Tibial artery (tissue), 4 donors: ENCODE results near the gene LSM11.

Experiments used
- DNase-seq, 2 donors: peaks; one replicate each; pipeline ENCODE4 v3.0.0-alpha.2; 2019
- H3K27ac ChIP-seq, 2 donors: fragments of 200-600 bp; sonication (generic) in 1 of 2; 1 replicate in 1 of 2; 2 replicates in 1 of 2; pipeline ENCODE4 v1.5.1; 2018 to 2019; ENCODE audit warnings: mild to moderate bottlenecking in 1 of 2
- H3K27me3 ChIP-seq, 2 donors: fragments of 200-600 bp; sonication (generic) in 1 of 2; one replicate each; pipeline versions ENCODE4 v1.5.1 to v1.6.0; 2016 to 2019
- H3K36me3 ChIP-seq, 3 donors: fragments of 200-600 bp; sonication (generic) in 2 of 3; one replicate each; pipeline ENCODE4 v1.5.1; 2016 to 2019; ENCODE audit warnings: mild to moderate bottlenecking in 2 of 3
- H3K4me1 ChIP-seq, 4 donors: fragments of 200-600 bp; sonication (generic) in 2 of 4; 1 replicate in 3 of 4; 2 replicates in 1 of 4; pipeline ENCODE4 v1.5.1; 2016 to 2019
- H3K4me3 ChIP-seq, 2 donors: fragments of 200-600 bp; sonication (generic) in 1 of 2; 1 replicate in 1 of 2; 2 replicates in 1 of 2; pipeline ENCODE4 v1.5.1; 2018 to 2019; ENCODE audit warnings: mild to moderate bottlenecking in 2 of 2
- H3K9me3 ChIP-seq, 3 donors: fragments of 200-600 bp; sonication (generic) in 1 of 3; one replicate each; pipeline ENCODE4 v1.5.1; 2016 to 2019
- CTCF ChIP-seq, 2 experiments: fragments of 200-600 bp in 1 of 2; fragments of 450-650 bp in 1 of 2; IDR thresholded peaks; one replicate each; pipeline ENCODE4 v1.5.1; 2017 to 2019; ENCODE audit warnings: antibody characterized with exemption in 2 of 2, mild to moderate bottlenecking in 1 of 2, moderate library complexity in 1 of 2
- intact Hi-C: fragments of 100-400 bp; cut with DNase I; formaldehyde crosslinking; loops from one replicate; pipeline ENCODE4 v1.15.0; 2023; ENCODE audit warnings: low total_unique reads

The LSM11 gene

DNA sequence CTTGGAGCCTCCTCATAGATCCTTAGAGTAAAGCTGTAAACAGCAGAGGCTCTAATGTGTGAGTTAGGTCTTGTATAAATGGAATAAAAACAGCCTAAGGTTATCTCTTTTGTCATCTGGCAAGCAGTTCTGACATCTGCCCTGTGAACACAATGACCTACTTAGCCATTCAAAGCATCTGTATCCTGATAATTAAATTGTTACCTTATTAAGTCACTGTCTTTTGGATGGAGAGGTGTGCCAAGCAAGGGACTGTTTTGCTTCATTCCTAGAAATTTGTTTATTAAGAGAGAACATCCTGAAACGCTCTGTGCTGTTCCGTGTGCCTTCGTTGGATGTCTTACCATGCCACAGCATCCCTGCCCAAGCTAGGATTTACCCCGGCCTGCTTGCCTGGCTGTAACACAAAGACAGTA, 1.5 kb downstream of the LSM11 start:
- Histone ChIP-seq H3K4me1 (peaks cover 0 to 21% (median 10%) of the 10 kb centered on the region in 4 donors), H3K36me3 (no peaks in the 10 kb centered on the region), H3K4me3 (peak overlapping the region; percentile 73 to 83), H3K9me3 (no peaks in the 10 kb centered on the region), H3K27me3 (no peaks in the 10 kb centered on the region), H3K27ac (peak overlapping the region in 1 of 2 donors; percentile 67)
- no peak for TF ChIP-seq CTCF (IDR thresholded peaks at IDR 0.05)
- DNase-seq = no peak
- intact Hi-C loops = no loop called here

GRCh38 chr5:157747173-157747740, 3.7 kb downstream of the LSM11 start:
- H3K4me1 ChIP-seq = peaks cover 0 to 21% (median 10%) of the 10 kb centered on the region in 4 donors
- intact Hi-C loops = no loop called here
- no peak overlapping the region for H3K4me3 ChIP-seq
- H3K27ac ChIP-seq = no peak overlapping the region
- DNase-seq = no peak
- H3K27me3 ChIP-seq = no peaks in the 10 kb centered on the region
- peaks cover 3 to 10% (median 4%) of the 10 kb centered on the region in 3 donors for H3K36me3 ChIP-seq
- TF ChIP-seq CTCF (IDR thresholded peaks at IDR 0.05) = no peak
- no peaks in the 10 kb centered on the region for H3K9me3 ChIP-seq

DNA sequence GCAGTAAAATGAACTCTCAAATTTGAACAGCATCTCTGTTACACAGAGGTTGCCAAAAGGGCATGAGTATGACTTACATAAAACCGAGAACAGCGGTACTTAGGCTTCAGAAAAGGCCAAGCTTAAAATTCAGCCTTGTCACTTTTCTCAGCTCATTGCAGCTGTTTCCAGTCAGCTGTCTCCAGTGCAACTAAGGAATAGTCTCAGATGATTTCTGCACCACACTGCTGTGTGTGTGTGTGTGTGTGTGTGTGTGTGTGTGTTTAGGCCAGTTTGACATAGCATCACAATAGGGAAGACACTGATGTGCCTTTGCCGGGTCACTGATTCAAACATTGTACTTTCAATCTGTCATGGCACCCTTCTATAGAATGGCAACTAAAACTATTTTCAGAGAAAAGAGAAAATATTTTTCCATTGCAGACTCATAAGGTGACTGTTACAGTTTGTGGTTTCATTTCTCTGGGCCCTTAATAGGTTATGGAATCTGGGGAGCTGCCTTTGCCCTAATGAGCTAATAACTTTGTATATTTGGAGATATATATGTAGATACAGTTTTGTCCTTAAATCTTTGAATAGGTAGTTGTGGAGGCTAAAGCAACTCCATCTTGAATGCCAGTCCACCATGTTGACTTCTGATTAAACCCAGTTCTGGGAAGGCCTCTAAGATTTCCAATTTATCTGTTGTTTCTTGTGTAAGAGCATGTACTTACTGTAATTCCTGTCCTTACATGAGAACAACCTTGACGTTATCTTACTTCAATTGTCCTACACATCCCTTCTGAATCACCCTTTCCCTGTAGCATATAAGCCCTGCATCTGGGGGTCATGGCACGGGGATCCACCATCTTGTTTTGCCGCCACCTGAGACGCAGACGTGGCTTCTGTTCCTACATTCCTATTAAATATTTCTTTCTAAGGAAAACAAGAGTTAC, 4.5 kb downstream of the LSM11 start:
- H3K27me3 ChIP-seq = no peaks in the 10 kb centered on the region
- peak overlapping the region in 1 of 2 donors; percentile 3 for H3K27ac ChIP-seq
- DNase-seq = no peak
- no peak overlapping the region for H3K4me3 ChIP-seq
- peaks cover 5 to 17% (median 12%) of the 10 kb centered on the region in 3 donors for H3K36me3 ChIP-seq
- no peaks in the 10 kb centered on the region for H3K9me3 ChIP-seq
- TF ChIP-seq CTCF (IDR thresholded peaks at IDR 0.05) = no peak
- peaks cover 0 to 20% (median 9%) of the 10 kb centered on the region in 4 donors for H3K4me1 ChIP-seq
- intact Hi-C loops = no loop called here

DNA sequence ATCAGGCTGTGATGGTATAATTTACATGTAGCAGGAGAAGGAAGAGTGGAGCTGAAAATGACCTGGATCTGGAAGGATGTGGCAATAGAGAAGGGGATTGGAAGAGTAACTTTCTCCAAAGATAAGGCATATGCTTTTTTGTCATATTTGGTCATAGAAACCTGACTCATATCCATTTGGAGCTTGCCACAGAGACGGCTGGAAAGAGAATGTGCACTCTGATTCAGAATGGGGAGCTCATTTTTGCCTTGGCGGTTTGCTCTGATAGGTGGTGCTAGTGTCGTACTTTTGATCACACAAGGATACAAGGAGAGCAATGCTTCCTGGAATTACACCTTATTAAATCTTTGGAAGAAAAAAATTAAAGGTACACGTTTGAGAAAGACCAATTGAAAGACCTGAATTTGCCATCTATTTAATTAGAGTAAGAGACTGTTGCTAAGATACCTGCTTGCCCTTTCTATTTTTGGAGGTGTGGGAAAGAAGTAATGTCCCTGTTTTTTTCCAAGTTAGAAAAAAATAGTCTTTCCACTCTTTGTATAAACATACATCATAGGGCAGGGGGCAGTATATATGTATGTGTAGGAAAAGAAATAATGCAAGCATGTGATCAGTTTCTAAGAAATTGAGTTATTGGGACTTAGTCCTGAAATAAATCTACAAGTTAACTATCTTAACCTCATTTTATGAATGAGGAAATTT, 5.4 kb downstream of the LSM11 start:
- Histone ChIP-seq H3K36me3 (peaks cover 7 to 26% (median 21%) of the 10 kb centered on the region in 3 donors), H3K27ac (peak overlapping the region in 1 of 2 donors; percentile 3), H3K4me3 (no peak overlapping the region), H3K27me3 (no peaks in the 10 kb centered on the region), H3K4me1 (peaks cover 0 to 17% (median 6%) of the 10 kb centered on the region in 4 donors), H3K9me3 (no peaks in the 10 kb centered on the region)
- no peak for TF ChIP-seq CTCF (IDR thresholded peaks at IDR 0.05)
- intact Hi-C loops = no loop called here
- no peak for DNase-seq

GRCh38 chr5:157749462-157749799, 5.9 kb downstream of the LSM11 start:
- Histone ChIP-seq H3K27ac (no peak overlapping the region), H3K36me3 (peaks cover 11 to 31% (median 23%) of the 10 kb centered on the region in 3 donors), H3K27me3 (no peaks in the 10 kb centered on the region), H3K9me3 (no peaks in the 10 kb centered on the region), H3K4me1 (peaks cover 0 to 13% (median 5%) of the 10 kb centered on the region in 4 donors), H3K4me3 (no peak overlapping the region)
- intact Hi-C loops = no loop called here
- TF ChIP-seq CTCF (IDR thresholded peaks at IDR 0.05) = no peak
- no peak for DNase-seq
